ENCODE measurements around the gene GRB2. TPM values are rescaled to one million over a fixed set of nuclear protein-coding genes. Genes with fewer than 3 reads are reported as not detected.

The GRB2 gene
- total and polyA plus RNA-seq, 3 donors from 2014 or later: 54.6 to 78.9 (median 61.8) TPM

- Histone ChIP-seq H3K4me3 (no peak overlapping the region), H3K27ac (no peak overlapping the region), H3K9me3 (no peaks in the 10 kb centered on the region), H3K4me1 (peaks cover 2% of the 10 kb centered on the region), H3K27me3 (no peaks in the 10 kb centered on the region), H3K36me3 (ENCODE audit: low read depth, missing control alignments) (no peaks in the 10 kb centered on the region)
- 91 to 98% methylated on average over 3 to 6 of the region's 6 CpGs for WGBS, 2 donors
- TF ChIP-seq CTCF (IDR thresholded peaks at IDR 0.05): no peak
- no peak for TF ChIP-seq POLR2A (IDR thresholded peaks at IDR 0.05)
- DNase-seq: no peak
- intact Hi-C loops (cut with DNase I; ENCODE audit: low total_unique reads): no loop called here
Observed at GRCh38 chr17:75277664-75278071, 127.8 kb downstream of the GRB2 start.

GRCh38 chr17:75273977-75274708 lies 131.3 kb downstream of the GRB2 start:
- WGBS, 2 donors: 58 to 76% methylated on average over 4 to 7 of the region's 7 CpGs
- Histone ChIP-seq H3K36me3 (ENCODE audit: low read depth, missing control alignments) (no peaks in the 10 kb centered on the region), H3K27ac (no peak overlapping the region), H3K9me3 (no peaks in the 10 kb centered on the region), H3K4me1 (peaks cover 16% of the 10 kb centered on the region), H3K4me3 (no peak overlapping the region), H3K27me3 (no peaks in the 10 kb centered on the region)
- intact Hi-C loops (cut with DNase I; ENCODE audit: low total_unique reads): no loop called here
- TF ChIP-seq POLR2A (IDR thresholded peaks at IDR 0.05): no peak
- TF ChIP-seq CTCF (IDR thresholded peaks at IDR 0.05): no peak
- peak; percentile 59 for DNase-seq

GRCh38 chr17:75272848-75273184 lies 132.7 kb downstream of the GRB2 start:
- Histone ChIP-seq H3K36me3 (ENCODE audit: low read depth, missing control alignments) (no peaks in the 10 kb centered on the region), H3K27ac (no peak overlapping the region), H3K27me3 (no peaks in the 10 kb centered on the region), H3K9me3 (no peaks in the 10 kb centered on the region), H3K4me3 (no peak overlapping the region), H3K4me1 (peaks cover 16% of the 10 kb centered on the region)
- DNase-seq: no peak
- 65 to 70% methylated on average over 3 of the region's 3 CpGs for WGBS, 2 donors
- intact Hi-C loops (cut with DNase I; ENCODE audit: low total_unique reads): no loop called here
- TF ChIP-seq CTCF (IDR thresholded peaks at IDR 0.05) (no peak), POLR2A (IDR thresholded peaks at IDR 0.05) (no peak)

GRCh38 chr17:75271955-75272847 lies 133.3 kb downstream of the GRB2 start:
- DNase-seq: peak; percentile 61
- TF ChIP-seq CTCF (IDR thresholded peaks at IDR 0.05) (no peak), POLR2A (IDR thresholded peaks at IDR 0.05) (no peak)
- Histone ChIP-seq H3K4me3 (peak overlapping the region; percentile 73 to 78), H3K27me3 (no peaks in the 10 kb centered on the region), H3K4me1 (peaks cover 16% of the 10 kb centered on the region), H3K27ac (no peak overlapping the region), H3K36me3 (ENCODE audit: low read depth, missing control alignments) (no peaks in the 10 kb centered on the region), H3K9me3 (no peaks in the 10 kb centered on the region)
- intact Hi-C loops (cut with DNase I; ENCODE audit: low total_unique reads): no loop called here
- 32 to 41% methylated on average over 15 to 24 of the region's 24 CpGs for WGBS, 2 donors
